HS-5 (cell line): Measurements from ENCODE around the gene PTPRM.
A peak's percentile ranks its signal among the peaks of the same experiment; 100 is the strongest.

ENCODE experiments used
- DNase-seq: peaks from one replicate; pipeline ENCODE4 v3.0.0-alpha.2; 2012; ENCODE audit warnings: low read depth

PTPRM gene

DNA sequence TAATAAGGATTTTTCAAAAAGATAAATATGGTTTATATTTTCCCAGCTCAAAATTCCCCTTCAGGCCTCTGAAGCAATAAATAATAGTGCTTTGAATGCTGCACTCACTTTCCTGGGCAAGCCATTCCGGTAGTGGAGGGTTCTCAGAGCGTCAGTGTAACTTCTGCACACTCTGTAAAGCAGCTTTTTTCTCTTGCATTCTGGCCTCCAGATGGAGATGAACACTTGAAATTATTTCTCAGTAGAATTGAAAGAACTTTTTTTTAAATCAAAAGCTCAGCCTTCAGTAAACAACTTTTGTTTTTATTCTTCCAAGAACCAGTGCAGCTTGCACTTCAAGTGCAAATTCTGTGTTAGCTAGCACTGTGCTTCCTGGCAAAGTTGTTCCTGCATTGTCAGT is 761.0 kb downstream of the PTPRM start:
- DNase-seq, result no peak

DNA sequence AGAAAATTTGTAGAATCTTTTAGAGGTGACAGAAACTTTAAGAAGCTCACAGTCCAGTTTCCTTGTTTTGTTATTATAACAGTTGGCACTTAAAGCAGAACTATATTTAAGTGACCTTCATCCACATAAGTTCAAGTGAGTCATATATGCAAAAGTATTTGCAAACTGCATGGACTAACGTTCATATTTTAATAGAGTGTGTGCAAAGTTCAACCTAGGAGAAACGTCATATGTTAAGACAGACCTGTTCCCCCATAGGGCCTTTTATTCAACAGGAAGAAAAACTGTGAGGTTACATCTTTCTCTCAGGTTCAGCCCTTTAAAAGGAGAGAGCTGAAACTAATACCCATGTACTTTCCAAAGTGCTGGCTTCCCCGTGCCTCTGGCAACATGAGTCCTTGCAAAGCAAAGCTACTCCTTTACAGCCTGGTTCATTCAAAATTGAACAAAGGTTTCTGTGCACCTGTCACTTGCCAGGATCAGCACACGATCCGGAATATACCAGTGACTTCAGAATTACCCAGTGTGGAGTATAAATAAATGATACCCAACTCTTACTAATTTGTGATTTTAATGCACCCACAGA is 762.2 kb downstream of the PTPRM start:
- DNase-seq, result peak; percentile 26

DNA sequence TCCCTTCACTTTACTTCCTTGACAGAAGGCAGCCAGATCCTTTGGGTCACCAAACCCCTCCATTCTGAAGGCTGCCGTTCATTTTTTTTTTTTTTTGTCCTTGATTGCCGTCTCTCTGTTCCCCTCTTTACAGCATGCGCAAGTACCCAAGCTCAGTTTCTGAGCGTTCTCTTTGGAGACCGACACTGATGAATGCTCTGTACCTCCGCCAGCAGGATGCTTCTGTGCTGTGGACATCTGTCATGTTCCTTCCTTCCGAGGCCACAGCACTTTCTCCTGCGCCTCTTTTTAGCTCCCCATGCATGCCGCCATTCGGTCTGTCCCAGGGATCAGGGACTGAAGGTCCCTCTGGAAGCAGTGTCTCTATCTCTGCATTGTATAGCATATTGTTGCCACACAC is 763.5 kb downstream of the PTPRM start:
- DNase-seq, result no peak

DNA sequence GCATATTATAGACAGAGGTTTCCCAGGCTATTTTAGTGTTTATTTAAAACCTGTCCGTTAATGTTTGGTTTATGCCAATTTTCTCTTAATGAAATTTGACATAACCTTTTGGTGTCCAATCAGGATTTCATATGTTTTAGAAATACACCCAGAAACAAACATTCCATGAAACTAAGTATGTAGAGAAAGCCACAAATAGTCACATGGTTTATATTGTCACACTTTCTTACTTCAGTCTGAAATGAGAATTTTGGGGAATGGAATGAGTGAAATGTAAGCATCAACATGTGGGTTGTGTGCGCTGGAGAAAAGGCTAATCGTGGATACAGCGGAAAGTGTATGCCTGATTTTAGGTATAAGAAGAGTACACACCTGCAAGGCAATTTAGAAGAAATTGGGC is 765.2 kb downstream of the PTPRM start:
- no peak for DNase-seq

DNA sequence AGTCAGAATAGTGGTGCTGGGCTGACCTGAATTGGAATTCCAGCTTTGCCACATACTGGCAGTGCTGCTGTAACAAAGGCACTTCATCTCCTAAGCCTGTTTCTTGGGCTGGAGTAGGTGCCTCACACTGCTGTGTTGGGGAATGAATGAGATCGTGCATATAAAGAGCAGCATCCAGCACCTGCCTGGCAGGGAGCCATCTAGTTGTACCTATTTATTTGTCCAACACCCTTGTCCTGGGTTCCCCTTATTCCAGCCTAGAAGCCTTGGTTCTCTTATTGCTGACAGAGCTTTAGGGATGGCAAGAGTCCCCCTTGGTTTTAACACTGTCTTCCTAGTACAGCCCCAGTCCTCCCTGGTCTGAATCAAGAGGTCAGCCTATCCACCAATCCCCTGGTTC is 766.8 kb downstream of the PTPRM start:
- no peak for DNase-seq

DNA sequence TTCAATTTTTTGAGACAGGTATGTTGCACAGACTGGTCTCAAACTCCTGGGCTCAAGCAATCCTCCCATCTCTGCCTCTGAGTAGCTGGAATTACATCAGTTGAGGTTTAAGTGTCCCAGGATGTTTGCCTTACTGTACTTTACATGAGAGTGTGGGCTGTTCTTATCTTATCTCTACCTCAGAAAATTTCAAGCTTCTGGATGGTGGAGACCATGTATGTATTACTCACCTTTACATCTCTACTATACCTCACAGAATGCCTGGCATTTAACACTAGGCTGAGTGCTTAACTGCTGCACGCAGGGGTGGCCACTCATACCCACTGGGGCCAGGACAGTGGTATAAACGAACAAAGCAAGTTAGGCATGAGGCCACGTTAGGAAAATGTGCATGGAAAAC is 770.1 kb downstream of the PTPRM start:
- no peak for DNase-seq

DNA sequence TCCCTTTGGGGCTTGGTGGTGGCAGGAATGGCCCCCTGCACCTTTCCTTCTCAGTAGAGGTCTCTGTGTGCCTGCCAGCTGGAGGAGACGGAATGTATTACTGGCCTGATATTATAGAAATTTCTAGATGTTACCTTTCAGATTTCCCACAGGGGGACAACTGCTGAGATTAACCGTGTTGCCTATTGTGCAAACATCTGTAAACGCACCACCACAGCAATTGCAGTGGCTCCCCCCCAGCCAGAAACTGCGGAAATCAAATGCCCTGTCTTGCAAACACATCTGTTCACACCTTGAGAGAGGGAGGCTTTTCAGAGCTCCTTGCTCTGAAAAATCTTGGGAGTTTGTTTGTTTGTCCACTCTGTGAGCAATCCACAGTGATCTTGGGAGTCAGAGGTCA is 772.1 kb downstream of the PTPRM start:
- no peak for DNase-seq

DNA sequence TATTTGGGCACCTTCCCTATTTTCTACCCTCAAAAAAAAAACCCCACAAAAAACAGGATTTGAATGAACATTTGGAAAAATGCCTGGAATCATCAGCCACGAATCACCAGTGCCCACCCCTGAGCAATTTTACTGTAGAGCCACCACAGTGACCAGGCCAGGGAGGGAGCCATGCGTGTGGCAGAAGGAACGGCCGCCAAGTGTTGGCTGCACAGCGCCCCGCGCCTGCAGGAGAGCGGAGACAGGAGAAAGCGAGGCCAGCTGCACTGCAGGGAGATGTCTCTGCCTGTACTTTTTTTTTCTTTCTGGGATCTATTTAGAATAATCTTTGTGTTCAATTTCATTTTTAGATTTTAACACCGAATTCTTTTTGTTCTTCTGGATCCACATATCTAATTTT is 772.8 kb downstream of the PTPRM start:
- DNase-seq, result no peak

DNA sequence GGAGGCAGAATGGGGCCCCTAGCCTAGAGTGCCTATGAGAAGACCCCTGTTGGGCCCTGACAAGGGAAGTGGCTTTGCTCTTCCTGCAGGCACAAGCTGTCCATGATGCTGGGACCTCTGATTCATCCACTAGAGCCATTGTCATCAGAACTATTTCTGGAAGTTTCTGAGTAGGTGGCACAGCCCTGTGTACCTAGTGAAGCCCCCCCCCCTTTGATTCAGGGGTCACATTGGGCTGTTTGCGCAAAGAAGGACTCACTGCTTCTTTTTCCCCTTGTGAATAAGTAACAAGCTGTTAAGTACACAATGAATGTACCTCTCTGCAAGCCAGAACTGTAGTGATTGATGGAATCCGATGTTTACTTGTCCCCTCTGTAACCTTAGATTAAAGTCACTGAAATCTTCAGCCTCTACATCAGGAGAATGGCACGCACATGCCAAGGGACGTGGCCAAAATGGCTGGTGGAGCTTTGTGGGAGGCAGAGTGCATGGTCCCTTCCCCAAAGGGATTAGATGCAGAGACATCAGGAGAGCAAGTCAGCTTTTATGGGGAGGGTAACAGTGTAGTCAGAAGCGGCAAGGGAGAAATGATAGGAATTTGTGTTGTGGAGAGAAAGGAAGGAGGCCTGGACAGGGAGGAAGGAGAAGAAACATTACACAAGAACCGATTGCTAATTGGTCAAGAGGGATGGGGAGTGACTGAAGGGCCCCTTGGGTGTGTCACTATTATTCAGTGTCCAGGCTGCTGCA is 774.5 kb downstream of the PTPRM start:
- no peak for DNase-seq

DNA sequence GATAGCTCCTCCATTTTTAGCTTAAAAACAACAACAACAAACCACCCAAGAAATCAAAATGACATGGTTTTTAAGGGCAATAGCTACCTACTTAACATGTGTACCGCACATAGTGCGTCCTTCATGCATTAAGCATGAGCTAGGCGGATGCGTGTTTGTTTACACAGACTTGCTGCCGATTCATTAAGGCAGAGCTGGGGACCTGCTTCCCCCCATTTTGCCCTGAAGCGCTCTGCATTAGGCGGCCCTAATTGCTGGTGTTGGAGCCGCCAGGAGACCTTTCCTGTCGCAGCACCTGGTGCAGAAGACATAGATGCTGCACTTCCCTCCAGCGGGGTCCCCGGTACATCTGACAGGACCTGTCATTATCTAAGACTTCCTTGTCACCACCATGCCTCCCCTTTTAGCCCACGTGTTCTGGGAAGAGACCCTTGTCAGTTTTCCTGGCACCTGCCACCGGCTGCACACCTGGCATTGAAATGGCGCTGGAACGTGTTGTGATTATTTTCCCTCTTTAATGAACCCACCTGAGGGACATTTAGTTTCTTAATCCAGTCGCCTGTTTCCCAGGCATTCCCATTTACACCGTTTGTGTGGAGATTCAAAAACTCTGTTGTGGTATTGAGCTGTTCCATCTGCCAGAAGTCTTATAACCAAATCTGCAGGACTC is 781.1 kb downstream of the PTPRM start:
- DNase-seq, result no peak

DNA sequence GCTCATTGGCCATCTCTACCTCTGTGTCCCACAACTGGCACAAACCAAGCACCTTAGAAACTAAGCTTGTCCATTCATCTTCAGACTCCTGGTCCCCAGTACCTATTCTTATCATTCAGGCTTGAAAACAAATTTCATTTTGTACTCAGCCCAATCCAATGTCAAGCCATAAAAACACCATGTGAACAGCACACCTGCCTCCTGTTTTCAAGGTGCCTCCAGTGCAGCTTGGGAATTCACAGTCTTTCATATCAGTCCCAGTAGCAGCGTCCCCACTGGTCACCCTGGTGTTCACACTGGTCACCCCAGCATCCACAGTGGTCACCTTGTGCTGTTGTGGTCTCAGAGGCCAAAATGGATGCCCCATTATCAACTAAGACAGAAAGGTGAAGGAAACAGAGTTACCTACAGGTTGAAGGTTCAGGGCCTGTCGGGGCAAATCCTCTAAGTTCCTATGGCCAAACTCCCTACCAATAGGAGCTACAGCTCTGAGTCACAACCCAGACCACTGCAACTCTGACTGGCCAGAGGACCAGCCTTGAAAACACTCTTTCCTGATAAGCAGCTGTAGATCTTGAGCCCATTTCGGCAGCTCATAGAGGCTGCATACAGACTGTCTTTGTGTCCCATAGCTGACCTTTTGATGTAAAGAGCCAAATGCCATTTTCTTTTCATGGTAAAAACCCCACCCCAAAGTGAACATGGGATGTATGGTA is 782.6 kb downstream of the PTPRM start:
- no peak for DNase-seq

DNA sequence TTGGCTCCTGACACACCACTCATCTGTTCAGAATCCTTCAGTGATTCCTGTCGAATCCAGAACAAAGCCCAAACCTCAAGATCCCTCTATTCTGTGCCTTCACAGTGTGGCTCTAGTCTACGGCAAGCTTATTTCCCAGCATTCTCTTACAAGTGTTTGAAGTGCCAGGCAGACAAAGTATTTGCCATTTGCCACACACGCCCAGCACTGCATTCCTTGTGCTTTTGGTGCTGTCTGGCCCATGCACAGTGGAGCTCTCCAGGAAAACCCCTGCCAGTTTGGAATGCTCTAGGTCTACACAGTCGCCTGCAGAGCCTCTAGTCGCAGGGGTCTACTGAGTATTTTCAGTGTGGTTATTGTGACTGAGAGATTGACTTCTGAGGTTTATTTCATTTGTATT is 783.5 kb downstream of the PTPRM start:
- no peak for DNase-seq

DNA sequence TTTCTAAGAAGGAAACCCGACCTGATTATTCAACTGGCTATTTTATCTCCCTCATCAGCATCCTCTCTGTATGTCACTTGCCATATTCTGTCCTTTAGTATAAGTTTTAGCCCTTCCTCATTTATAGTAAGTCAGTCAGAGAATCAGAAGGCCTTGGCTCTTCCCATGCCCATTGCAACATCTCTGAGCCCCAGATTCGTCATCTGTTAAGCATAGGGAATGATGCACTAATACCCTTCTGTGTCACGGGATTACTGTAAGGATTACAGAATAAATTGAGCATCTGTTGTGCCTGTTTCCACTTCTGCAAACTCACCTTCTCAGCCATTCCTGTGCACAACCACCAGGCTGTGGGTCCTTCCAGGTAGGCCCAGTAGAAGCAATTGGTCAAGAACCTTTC is 784.0 kb downstream of the PTPRM start:
- no peak for DNase-seq

DNA sequence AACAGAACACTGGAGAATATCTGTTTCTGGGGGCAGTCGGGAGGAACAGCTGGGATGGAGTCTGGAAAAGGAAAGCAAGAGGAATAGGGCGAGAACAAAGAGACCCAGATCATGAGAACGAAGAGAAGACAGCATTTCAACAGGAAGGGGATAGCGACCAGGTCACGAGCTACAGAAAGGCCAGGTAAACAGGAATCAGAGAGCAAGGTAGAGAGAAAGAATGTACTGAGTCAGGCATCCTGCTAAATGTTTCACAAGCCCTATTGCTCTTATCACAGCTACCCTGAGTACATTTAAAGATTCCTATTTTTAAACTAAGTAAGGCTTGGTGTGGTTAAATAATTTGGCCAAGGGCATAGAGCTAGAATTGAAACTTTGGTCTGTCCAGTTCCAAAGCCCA is 787.2 kb downstream of the PTPRM start:
- no peak for DNase-seq

DNA sequence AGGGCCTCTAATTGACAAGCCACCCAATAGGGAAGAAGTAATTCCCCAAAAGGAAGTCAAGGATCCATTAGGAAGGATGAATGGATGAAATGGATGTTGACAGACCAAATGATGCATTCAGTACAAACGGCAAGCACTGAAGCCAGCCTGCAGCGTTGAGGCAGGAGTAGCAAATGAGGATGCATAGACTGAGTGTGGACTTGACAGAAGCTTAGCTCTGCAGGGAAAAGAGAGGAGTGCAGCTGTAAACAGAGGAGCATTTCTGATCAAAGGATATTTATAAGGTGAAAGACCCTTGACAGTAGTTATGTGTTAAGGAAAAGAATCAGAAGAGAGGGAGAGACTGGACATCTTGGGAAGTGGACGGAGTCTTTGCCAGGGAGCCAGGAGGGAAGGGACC is 788.9 kb downstream of the PTPRM start:
- DNase-seq, result no peak

DNA sequence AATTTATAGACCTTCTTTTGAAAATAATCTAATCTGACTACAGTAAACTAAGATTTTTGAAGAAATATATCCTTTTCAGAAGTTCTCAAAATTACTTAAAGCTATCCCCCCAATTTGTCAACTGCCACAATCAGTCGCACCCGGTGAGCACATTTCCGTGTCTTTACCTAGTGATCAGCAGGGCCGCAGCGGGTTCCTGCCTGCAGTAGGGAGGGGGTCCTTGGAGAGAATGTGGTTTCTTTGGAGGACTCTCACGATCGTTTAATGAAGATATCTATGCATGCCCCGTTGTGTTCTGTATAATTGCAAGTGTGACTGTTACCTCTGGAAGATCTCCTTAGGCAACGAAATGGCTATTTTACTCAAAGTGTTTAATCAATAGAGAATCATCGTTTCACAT is 790.2 kb downstream of the PTPRM start:
- no peak for DNase-seq

DNA sequence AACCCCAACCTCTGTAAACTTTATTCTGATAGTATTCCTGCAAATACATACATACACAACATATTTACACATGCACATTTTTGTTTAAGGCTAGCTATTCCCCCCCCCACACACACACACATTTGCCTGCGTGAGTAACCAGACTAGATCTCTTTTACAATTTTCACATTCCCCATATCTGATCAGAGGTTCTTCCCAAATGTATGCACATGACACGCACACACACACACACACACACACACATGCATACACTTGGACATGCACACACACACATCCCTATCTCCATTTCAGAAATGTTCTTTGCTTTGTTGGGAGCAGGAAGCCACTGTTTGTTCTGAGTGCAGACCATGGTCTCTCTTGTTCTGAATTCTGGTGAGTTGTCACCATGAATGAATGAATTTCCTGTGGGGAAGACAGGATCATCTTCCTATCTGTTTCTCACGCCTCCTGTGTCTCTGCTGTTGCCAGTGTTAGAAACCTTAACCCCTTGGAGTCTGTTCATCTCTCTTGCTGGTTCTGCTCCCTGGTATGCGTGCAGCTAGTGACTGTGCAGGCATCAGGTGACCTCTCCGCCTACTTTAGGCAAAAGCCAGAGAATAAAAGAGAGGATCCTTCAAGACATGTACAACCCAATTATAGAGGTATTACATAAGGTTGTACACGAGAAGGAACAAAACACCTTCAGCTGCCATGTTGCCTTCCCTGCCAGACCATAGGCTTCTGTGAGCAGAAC is 791.1 kb downstream of the PTPRM start:
- DNase-seq, result no peak

DNA sequence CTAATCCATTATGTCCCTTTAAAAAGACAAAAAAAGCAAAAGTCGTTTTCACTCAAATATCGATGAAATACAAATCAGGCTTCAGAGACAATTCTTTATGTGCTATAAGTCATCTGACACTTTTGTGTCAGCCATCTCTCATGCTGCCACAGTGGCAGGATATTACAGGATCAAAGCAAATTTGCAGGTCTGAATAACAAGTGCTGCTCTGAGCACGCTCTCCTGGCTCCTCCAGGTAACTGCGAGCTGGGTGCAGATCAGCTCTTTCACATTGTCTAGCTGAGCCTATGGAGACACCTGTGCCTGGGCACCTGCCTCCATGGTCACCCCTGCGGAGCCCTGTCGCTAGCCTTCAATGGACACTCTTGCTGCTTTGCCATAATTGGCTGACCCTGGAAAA is 792.0 kb downstream of the PTPRM start:
- DNase-seq, result no peak

DNA sequence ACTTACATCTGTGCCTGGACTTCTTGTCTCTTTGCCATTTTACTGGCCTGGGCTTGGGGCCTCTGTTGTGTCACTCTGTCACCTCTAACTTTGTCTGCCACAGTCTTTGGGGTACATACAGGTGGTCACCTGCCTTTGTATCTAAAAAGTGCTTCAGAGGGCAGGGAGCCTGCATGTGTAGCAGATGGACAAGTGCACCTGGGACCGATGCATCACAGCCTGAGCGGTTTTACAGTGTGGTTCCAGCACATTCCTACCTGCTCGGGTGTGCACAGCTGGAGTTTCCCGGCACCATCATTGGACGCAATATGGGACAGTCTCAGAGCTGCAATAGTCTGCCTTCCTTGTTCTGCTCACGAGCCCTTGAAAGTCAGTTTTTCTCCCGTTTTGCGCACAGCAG is 792.4 kb downstream of the PTPRM start:
- DNase-seq, result no peak

DNA sequence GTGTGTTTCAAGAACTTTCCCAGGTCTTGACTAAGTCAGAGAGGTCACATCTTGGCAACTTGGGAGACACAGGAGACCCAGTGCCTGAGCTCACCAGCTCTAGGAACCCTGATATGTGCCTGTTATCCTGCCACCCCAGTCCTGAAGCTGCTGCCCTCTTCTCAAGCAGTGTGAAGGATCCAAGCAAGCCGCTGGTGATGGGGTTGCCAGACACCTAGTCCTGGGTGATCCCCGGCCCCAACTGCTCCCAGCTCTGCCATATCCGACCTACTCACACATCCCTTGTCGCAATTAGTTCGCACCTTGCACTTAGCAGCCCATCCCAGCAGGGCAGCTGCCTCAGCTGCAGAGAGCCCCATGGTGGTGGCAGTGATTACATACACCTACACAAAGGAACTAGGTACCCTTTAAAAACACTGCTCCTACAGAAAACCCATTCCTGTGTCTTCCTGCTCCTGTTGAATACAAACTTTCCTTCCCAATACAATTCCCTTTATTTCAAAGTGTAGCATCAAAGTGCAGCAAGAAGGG is 794.9 kb downstream of the PTPRM start:
- no peak for DNase-seq

DNA sequence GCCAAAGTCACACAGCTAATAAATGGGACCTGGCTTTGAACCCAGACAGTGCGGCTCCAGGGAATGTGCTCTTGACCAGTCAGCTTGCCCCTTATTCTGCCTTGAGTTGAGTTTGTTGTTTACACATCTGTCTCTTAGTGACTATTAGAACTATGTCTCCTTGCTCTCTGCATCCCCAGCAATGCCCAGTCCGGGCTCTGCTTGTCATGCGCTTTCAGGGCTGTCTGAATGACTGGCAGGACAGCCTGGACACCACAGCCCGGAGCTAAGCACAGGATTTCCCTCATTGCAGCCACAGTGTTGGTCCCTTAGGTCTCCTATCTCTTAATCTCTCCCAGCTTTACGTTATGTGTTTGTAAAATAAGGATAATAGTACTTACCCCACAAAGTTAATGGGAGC is 795.7 kb downstream of the PTPRM start:
- no peak for DNase-seq

DNA sequence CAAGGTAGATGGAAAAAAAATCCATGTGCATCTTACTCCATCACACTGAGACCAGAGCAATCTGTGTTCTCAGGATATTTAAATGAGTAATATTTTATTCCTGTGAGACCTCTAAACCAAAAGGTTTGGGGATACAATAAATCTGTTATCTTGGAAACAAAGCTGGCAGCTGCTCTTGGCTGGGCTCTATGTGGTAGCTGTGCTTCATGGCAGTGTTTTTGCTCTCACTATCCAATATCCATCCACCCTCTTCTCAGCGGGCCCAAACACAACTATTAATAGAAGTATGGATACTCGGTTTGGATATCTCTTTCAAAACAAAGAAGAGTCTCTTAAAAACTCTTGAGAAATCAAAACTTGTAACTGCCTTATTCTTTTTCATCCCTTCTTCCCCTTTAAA is 797.3 kb downstream of the PTPRM start:
- no peak for DNase-seq
